Measurements from ENCODE around the gene NOSTRIN.
"Not testable (repeated sequence)": the region's sequence is repeated elsewhere in the genome, so short reads cannot be mapped to it uniquely, and the experiment has no call there.

Gene NOSTRIN

GRCh38 chr2:168874368-168875054, 72.1 kb downstream of the NOSTRIN start:
- no peak overlapping the region for H3K27ac ChIP-seq
- TF ChIP-seq, protein P1, sequence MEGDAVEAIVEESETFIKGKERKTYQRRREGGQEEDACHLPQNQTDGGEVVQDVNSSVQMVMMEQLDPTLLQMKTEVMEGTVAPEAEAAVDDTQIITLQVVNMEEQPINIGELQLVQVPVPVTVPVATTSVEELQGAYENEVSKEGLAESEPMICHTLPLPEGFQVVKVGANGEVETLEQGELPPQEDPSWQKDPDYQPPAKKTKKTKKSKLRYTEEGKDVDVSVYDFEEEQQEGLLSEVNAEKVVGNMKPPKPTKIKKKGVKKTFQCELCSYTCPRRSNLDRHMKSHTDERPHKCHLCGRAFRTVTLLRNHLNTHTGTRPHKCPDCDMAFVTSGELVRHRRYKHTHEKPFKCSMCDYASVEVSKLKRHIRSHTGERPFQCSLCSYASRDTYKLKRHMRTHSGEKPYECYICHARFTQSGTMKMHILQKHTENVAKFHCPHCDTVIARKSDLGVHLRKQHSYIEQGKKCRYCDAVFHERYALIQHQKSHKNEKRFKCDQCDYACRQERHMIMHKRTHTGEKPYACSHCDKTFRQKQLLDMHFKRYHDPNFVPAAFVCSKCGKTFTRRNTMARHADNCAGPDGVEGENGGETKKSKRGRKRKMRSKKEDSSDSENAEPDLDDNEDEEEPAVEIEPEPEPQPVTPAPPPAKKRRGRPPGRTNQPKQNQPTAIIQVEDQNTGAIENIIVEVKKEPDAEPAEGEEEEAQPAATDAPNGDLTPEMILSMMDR (conservative IDR thresholded peaks at IDR 0.05), result no peak

DNA sequence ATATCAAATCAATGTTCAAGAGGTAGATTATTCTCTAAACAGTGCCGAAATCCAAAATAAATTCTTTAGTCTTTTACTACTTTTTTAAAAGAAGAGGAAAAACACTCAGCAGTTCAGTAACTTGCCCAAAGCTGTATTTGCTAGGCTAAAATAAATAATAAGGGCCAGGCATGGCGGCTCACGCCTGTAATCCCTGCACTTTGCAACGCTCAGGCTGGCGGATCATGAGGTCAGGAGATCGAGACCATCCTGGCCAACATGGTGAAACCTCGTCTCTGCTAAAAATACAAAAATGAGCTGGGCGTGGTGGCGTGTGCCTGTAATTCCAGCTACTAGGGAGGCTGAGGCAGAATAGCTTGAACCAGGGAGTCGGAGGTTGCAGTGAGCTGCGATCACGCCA, 79.7 kb downstream of the NOSTRIN start:
- not testable (repeated sequence) for H3K27ac ChIP-seq

DNA sequence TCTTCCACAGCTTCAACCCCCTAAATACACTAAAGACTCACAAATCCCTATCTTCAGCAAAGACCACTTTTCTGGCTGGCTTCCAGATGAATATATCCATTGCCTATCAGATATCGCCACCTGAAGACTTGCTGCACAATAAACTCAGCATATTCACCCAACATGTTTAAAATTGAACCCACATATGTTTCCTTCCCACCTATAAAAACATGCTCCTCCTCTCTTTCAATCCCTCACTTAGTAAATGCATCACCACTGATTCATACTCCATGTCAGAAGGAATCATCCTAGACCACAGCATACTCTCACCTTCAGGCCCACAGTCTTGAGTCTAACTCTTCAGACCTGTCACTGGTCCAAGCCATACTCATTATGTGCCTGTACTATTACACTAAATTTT, 82.5 kb downstream of the NOSTRIN start:
- no peak overlapping the region for H3K27ac ChIP-seq
- TF ChIP-seq, protein P1 (conservative IDR thresholded peaks at IDR 0.05), result no peak

- TF ChIP-seq, protein P1 (conservative IDR thresholded peaks at IDR 0.05), result no peak
- peak overlapping the region; percentile 46; the same call in 1 of the 2 replicates for H3K27ac ChIP-seq
Observed at GRCh38 chr2:168889635-168890005, 87.2 kb downstream of the NOSTRIN start.

DNA sequence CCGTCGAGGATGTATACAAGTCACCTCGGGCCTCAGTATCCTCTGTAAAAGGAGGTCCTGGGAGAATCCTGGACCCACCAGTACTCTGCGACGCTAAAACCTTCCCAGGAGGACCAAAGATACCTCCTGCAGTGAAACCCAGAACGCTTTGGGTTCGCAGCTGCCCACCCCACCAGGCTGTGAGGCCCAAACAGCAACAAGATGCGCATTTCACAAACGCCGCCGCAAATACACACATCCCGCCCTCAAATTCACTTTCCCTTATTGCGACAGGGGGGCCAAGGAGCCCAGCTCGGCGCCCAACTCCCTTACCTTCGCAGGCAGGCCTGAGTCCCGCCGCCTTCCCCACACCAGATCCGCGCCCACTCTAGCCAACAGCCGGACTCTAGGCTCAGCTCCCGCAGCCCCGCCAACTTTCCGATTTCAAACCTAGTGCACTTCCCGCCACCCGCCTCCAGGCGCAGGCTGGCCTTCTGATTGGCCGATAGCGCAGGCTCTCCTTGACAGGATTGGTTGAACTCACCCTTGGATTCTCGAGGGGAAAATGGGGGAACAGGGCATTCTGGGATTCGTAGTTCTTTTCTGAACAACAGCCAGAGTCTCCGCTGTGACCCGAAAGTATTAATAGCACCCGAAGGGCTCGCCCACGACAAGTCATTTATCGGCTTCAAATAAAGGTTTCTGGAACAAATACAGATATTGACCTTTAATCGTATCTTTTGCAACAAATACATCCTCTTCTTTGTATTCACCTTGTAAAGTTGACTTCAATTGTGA, 87.8 kb downstream of the NOSTRIN start, which contains the start of gene SPC25:
TSS of gene SPC25 (minus strand) at position 425 of the 777 bp plus-strand sequence. CDS start 911 bp downstream, outside the sequence.
- peak within 1 kb of the TSS; percentile 46; the same call in 1 of the 2 replicates for H3K27ac ChIP-seq
- TF ChIP-seq, protein P1 (conservative IDR thresholded peaks at IDR 0.05), result no peak

DNA sequence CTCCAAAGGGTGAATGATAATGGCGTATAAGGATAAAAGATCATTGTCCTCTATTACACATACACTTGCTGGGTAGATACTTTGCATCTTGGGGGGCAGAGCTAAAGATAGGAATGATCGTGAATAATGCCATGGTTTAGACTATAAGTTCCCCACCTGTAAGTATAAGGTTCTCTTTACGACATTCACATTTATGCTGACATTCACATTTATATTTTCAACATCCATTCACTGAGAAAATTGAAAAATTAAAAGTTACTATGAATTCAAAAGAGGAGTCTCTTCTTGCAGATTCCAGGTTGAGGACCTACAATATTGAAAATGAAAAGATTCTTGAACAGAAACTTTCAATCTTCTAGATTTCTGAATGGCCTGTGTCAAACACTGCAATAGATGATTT, 89.9 kb downstream of the NOSTRIN start:
- TF ChIP-seq, protein P1 (conservative IDR thresholded peaks at IDR 0.05), result no peak
- H3K27ac ChIP-seq, result no peak overlapping the region

- H3K27ac ChIP-seq, result no peak overlapping the region
- TF ChIP-seq, protein P1 (conservative IDR thresholded peaks at IDR 0.05), result no peak
Observed at GRCh38 chr2:168894101-168894500, 91.7 kb downstream of the NOSTRIN start.

DNA sequence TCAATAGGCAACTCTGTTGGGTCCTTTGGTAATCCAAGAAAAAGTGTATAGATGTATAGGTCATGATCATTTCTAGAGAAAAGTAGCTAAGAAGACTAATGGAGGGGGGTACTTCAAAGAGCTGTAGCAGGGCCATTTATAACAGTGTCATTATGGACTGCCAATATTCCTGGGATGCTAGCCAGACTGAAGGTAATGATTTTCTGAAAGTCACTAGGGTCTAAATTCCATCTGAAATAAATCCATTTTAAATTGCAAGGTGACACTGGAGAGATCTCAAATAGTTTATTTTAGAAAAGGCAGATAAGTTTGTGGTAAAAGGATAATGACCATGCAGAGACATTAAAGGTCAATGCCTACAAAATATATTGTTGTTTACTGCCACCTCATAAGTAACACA, 92.3 kb downstream of the NOSTRIN start:
- TF ChIP-seq, protein P1 (conservative IDR thresholded peaks at IDR 0.05), result no peak

More for the DNA sequence above, 92.3 kb downstream of the NOSTRIN start:
- no peak overlapping the region for H3K27ac ChIP-seq

Measured in VCaP (cell line).